HG03280 (cell line): Measurements from ENCODE around the gene RNF123.
A peak's percentile ranks its signal among the peaks of the same experiment; 100 is the strongest.

Experiments used
- ATAC-seq: cut with Tn5 transposase; IDR thresholded peaks from one replicate; pipeline ENCODE4 v1.9.1; 2021; ENCODE audit warnings: mild to moderate bottlenecking, moderate library complexity; ENCODE audit not compliant: unreplicated experiment

The RNF123 gene

GRCh38 chr3:49717211-49717958 is 28.0 kb downstream of the RNF123 start:
- no peak for ATAC-seq

DNA sequence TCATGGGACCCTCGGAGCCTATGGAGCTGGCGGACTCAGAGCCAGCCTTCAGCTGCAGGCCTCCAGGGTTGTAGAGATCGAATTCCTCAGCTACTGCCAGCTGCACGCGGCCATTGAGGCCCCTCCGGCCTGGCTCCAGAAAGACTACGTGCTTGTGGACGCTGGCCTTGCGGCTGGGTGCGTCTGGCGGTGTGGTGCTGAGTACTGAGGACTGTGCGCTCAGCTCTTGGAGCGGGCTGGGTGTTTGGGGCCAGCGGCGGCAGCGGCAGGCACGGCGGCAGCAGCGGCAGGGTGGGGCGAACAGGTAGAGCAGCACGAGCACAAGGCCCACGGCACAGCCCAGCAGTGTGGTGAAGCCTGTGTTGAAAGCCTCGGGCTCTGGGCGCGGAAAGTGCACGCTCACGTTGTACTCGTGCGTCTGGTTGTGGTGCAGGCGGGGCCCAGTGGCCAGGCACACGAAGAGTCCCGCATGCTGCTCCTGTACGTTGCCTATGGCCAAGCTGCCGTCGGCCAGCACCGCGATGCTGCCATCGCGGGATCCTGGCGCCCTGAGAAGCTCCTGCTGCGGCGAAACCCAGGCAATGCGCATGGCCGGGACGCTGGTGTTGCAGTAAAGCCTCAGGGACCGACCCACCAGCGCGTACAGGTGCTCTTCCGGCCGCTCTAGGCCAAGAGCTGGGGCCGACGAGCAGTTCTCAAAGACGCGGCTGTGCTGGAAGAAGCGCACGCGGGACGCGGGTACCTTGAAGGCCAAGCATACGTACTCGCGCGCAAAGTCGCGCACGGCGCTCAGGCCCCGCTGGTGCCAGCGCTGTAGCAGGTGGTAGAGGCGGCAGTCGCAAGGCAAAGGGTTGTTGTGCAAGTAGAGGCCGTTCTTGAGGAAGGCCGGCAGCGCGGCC is 28.9 kb downstream of the RNF123 start:
- no peak for ATAC-seq

- no peak for ATAC-seq
Observed at GRCh38 chr3:49718858-49719213, 29.5 kb downstream of the RNF123 start.

GRCh38 chr3:49719214-49719884 is 30.0 kb downstream of the RNF123 start, which contains the start of gene AMIGO3:
Gene AMIGO3 (minus strand): TSS chr3:49719684. CDS start chr3:49719465, 219 bp downstream.
- ATAC-seq, result peak; percentile 38

DNA sequence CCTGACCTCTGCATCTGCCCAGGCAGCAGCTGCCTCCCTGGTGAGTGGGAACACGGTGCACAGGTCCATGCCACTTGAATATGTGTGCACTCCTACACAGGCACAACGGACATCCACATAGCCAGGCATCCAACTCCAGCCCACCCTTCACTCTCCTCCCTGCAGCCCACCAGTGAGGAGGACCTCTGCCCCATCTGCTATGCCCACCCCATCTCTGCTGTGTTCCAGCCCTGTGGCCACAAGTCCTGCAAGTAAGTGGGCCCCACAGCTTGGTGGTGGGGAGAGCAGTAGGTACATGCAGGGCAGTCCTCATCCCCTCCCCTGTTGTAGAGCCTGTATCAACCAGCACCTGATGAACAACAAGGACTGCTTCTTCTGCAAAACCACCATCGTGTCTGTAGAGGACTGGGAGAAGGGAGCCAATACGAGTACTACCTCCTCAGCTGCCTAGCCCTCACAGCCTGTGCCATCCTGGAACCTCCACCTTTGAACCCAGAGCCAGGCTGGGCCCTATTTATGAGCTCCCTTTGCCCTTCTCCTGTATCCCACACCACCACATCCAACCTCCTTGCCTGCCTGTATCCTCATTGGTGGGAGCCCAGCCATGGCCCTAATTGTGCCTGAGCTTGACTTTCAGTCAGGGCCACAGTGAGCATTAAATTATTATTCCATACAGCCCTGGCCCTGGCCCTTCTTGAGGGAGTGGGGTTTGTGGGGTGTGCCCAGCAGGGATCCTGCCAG is 31.7 kb downstream of the RNF123 start:
- ATAC-seq, result no peak

DNA sequence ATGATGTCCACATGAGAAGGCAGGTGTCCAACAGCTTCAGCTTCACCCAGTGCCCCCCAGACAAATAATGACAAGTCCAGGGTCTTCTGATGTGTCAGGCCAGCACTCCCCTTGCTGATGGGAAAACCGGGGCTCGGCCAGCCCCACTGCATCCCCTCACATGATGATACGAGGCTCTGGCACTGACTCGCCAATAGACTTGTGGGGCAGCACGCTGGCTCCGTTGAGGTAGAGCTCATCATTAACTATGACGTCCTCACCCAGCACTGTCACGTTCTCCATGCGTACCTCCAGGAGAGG is 32.2 kb downstream of the RNF123 start:
- no peak for ATAC-seq

GRCh38 chr3:49721896-49722781 is 32.8 kb downstream of the RNF123 start:
- ATAC-seq, result no peak

DNA sequence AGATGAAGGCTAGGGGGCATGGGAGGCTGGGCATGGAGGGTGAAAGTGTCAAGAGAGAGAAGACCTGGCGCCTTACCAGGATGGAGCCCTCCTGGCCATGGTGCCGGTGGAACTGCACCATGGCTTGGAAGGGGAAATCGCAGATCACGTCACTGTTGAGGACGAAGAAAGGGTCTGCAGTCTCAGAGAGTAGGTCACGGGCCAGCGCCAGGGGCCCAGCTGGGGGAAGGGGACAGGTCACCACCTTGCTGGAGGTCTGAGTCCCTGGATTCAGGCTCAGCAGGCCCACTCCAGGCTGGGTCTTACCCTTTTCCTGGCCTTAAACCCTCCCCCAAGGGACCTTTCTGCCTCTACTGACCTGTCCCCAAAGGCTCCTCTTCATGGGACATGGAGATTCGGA is 33.5 kb downstream of the RNF123 start:
- ATAC-seq, result no peak

GRCh38 chr3:49723296-49723627 is 33.9 kb downstream of the RNF123 start:
- ATAC-seq, result no peak

DNA sequence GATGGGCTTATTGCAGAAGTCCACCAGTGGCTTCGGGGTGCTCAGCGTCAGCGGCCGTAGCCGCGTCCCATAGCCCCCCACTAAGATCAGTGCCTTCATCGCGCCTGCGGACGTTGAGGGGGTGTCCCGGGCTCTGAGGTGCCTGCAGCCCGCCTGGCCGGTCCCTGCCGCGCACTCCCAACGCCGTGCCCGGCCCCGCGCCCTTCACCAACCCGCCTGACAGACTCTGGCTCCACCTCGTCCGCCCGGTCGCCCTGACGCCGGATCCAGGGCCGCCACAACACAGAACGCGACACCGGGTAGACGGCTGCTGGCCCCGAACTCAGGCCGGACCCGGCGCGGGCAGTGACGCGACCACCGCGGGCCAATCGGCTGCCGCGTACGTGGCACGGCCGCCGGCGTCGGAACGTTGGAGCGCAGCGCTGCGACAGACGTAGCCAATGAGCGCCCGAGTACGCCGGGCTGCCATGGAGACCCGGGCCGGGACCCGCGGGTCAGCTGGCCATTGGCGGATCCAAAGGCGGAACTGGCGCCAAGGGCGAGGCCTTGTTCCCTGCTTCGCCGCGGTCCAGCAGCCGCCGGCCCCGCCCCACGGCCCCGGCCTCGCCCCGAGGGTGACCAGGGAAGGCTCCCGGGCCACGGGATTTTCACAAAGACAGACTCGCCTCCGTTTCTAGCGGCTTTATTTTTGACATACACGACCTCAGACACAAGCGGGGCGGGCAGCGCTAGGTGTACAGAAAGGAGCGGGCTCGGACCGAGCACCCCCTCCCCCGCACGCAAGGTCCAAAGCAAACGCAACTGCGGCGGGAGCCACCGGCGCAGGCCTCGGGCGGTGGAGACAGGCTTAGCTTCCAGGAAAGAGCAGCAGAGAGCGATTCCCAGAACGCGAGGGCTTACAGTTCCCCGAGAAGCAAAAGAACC is 34.5 kb downstream of the RNF123 start, which contains the start of gene GMPPB:
GMPPB (minus strand) TSS at position 324 of the 924 bp plus-strand sequence; CDS start at position 99, 225 bp downstream.
- peak; percentile 85 for ATAC-seq

DNA sequence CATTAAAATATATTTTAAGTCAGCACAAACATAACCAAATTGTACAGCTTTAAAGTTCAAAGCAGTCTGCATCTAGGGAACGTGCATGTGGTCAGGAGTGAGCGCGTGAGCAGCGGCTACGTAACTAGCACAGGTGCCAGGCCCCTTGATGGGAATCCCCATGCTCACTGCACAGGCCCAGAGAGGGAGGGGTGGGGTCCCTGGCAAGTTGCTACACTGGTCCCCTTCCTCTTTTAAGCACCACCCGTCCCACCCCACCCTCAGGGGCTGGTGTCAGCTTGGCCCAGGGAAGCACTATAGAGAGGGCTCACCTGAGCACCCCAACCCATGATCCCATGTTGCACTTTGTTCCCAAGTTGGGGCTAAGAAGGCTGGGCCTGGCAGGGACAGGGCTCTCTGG is 35.2 kb downstream of the RNF123 start:
- ATAC-seq, result no peak

- ATAC-seq, result no peak
Observed at GRCh38 chr3:49725906-49726681, 36.7 kb downstream of the RNF123 start.

- ATAC-seq, result no peak
Observed at GRCh38 chr3:49727154-49727923, 38.0 kb downstream of the RNF123 start.

- no peak for ATAC-seq
Observed at GRCh38 chr3:49727924-49728361, 38.6 kb downstream of the RNF123 start.

DNA sequence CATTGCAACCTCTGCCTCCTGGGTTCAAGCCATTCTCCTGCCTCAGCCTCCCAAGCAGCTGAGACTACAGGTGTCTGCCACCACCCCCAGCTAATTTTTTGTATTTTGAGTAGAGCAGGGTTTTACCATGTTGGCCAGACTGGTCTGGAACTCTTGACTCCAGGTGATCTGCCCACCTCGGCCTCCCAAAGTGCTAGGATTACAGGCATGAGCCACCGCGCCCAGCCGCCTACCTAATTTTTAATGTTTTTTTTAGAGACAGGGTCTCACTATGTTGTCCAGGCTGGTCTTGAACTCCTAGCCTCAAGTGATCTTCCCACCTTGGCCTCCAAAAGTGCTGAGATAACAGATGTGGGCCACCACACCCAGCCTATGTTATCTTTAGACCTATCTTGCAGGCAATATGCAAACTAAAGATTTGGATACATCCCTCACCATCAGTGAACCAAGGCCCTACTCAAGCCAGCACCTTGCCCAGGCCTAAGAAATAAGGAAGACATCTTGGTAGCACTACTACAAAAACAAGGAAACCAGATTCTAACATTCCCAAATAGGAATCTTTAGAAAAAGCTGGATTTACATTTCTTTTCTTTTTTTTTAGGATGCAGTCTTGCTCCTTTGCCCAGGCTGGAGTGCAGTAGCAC is 40.7 kb downstream of the RNF123 start:
- ATAC-seq, result no peak

DNA sequence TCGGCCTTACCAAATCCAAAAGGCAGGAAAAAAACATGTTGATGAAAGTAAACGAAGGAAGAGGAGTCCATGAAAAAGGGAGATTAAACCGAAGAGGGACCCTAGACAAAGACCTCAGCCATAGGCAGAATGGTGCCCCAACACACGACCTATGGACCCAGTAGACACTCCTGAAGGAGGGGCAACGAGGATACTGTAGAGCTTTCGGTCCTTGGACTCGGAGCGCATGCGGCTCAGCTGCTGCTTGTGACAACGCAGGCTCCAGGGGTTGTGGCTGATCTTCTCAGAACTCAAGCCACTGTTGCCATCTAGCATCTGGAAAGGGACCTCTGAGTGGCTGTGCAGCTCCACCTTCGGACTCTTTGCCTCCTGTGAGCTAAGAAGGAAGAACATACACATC is 43.2 kb downstream of the RNF123 start:
- ATAC-seq, result no peak

DNA sequence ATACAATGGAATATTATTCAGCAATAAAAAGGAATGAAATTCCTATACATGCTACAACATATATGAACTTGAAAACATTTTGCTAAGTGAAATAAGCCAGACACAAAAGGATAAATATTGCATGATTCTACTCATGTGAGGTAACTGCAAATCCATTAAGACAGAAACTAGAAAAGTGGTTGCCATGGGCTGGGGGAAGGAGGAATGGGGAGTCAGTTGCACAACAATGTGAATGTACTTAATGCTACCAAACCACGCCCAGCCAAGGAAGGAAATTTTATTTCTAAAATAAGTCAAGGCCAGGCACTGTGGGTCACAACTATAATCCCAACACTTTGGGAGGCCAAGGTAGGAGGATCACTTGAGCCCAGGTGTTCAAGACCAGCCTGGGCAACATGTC is 44.2 kb downstream of the RNF123 start:
- ATAC-seq, result no peak
